ENCODE results near the gene CYP2J2. TPM values are rescaled to one million over a fixed set of nuclear protein-coding genes. Genes with fewer than 3 reads are reported as not detected.

CYP2J2 gene
- total RNA-seq, 1 experiment from 2014 or later: 0.46 TPM

DNA sequence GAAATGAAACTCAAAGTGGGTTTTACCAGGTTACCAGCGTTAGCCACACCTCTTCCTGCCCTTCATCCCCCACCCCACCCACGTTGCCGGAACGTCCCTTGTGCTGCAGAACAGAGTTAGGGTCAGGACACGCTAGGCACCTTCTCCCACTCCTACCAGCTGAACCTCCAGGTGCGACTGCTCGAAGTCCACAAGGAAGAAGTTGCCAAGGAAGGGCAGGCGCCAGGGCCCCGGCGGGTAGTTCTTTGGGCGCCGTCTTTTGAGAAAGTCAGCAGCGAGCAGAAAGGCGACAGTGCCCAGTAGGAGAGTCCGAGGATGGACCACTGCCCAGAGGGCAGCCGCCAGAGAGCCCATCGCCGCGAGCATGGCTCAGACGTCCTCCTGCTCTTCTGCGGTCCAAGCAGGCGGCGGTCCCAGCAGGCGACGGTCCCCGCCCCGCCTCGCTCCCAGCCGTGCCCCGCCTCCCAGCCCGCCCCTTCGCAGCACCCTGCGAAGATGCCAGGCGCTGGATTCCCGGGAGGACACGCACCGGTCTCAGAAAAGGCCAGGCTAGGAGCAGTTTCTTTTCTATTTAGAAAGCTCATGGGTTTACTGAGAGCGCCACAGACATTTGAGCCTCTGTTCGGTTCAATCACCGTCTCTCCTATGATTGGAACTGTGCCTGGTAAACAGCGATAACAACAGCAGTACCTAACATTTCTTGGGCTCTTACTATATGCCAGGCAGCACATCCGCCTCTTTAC, at the start of gene CYP2J2 (continued):
- TF ChIP-seq, protein P1, sequence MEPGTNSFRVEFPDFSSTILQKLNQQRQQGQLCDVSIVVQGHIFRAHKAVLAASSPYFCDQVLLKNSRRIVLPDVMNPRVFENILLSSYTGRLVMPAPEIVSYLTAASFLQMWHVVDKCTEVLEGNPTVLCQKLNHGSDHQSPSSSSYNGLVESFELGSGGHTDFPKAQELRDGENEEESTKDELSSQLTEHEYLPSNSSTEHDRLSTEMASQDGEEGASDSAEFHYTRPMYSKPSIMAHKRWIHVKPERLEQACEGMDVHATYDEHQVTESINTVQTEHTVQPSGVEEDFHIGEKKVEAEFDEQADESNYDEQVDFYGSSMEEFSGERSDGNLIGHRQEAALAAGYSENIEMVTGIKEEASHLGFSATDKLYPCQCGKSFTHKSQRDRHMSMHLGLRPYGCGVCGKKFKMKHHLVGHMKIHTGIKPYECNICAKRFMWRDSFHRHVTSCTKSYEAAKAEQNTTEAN (CRISPR knock-in tag; IDR thresholded peaks at IDR 0.05): no peak
- TF ChIP-seq, protein P2, sequence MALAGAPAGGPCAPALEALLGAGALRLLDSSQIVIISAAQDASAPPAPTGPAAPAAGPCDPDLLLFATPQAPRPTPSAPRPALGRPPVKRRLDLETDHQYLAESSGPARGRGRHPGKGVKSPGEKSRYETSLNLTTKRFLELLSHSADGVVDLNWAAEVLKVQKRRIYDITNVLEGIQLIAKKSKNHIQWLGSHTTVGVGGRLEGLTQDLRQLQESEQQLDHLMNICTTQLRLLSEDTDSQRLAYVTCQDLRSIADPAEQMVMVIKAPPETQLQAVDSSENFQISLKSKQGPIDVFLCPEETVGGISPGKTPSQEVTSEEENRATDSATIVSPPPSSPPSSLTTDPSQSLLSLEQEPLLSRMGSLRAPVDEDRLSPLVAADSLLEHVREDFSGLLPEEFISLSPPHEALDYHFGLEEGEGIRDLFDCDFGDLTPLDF (CRISPR knock-in tag; IDR thresholded peaks at IDR 0.05): no peak; the same call in 1 of the 2 replicates
- TF ChIP-seq, protein P3, sequence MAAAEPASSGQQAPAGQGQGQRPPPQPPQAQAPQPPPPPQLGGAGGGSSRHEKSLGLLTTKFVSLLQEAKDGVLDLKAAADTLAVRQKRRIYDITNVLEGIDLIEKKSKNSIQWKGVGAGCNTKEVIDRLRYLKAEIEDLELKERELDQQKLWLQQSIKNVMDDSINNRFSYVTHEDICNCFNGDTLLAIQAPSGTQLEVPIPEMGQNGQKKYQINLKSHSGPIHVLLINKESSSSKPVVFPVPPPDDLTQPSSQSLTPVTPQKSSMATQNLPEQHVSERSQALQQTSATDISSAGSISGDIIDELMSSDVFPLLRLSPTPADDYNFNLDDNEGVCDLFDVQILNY (CRISPR knock-in tag; IDR thresholded peaks at IDR 0.05): peak; percentile 59; the same call in 1 of the 2 replicates
- TF ChIP-seq GABPB1 (CRISPR knock-in tag; IDR thresholded peaks at IDR 0.05) (0 out of 2 replicates have a peak, but pooled peaks have one; percentile 19), FOXP1 (CRISPR knock-in tag; IDR thresholded peaks at IDR 0.05; ENCODE audit: borderline replicate concordance) (peak; percentile 28; the same call in 1 of the 2 replicates), JAZF1 (CRISPR knock-in tag; IDR thresholded peaks at IDR 0.05) (no peak), EMX1 (CRISPR knock-in tag; IDR thresholded peaks at IDR 0.05) (no peak), SP1 (CRISPR knock-in tag; conservative IDR thresholded peaks at IDR 0.05) (peak; percentile 66), RORB (CRISPR knock-in tag; IDR thresholded peaks at IDR 0.05) (no peak), ZNF138 (CRISPR knock-in tag; conservative IDR thresholded peaks at IDR 0.05) (no peak), NFE2L1 (CRISPR knock-in tag; IDR thresholded peaks at IDR 0.05) (no peak), FOXJ3 (CRISPR knock-in tag; IDR thresholded peaks at IDR 0.05; ENCODE audit: borderline replicate concordance) (no peak), ETV6 (CRISPR knock-in tag; IDR thresholded peaks at IDR 0.05) (peak; percentile 77; the same call in 1 of the 2 replicates), IRF2 (CRISPR knock-in tag; IDR thresholded peaks at IDR 0.05; ENCODE audit: borderline replicate concordance, low read depth) (no peak), ZNF423 (CRISPR knock-in tag; IDR thresholded peaks at IDR 0.05) (no peak), GRHL2 (CRISPR knock-in tag; IDR thresholded peaks at IDR 0.05; ENCODE audit: insufficient replicate concordance, severe bottlenecking) (no peak), NR2C2 (CRISPR knock-in tag; IDR thresholded peaks at IDR 0.05) (no peak), PRRX2 (CRISPR knock-in tag; IDR thresholded peaks at IDR 0.05) (no peak), GTF2I (CRISPR knock-in tag; conservative IDR thresholded peaks at IDR 0.05) (no peak)
- TF ChIP-seq, protein P4, sequence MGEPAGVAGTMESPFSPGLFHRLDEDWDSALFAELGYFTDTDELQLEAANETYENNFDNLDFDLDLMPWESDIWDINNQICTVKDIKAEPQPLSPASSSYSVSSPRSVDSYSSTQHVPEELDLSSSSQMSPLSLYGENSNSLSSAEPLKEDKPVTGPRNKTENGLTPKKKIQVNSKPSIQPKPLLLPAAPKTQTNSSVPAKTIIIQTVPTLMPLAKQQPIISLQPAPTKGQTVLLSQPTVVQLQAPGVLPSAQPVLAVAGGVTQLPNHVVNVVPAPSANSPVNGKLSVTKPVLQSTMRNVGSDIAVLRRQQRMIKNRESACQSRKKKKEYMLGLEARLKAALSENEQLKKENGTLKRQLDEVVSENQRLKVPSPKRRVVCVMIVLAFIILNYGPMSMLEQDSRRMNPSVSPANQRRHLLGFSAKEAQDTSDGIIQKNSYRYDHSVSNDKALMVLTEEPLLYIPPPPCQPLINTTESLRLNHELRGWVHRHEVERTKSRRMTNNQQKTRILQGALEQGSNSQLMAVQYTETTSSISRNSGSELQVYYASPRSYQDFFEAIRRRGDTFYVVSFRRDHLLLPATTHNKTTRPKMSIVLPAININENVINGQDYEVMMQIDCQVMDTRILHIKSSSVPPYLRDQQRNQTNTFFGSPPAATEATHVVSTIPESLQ (CRISPR knock-in tag; IDR thresholded peaks at IDR 0.05): no peak

DNA sequence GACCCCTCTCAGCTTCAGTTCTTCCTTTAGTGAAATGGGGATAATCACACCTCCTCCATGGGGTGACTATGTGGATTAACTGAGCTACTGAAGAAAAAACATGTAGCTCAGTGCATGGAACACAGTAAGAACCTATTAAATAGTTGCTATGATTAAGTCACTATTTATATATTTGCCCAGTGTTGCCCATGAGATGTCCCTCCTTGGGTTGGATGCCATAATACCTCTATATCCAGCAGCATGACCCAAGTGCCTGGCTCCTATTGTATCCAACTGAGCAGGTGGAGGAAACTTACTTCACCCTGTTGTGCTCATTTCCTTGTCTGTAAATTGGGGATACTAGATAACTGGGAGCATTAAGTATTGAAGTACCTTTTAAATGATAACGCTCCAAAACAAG, 47.1 kb upstream of the CYP2J2 start:
- Mint-ChIP-seq H3K4me1 (peaks cover 3% of the 10 kb centered on the region; the same call in 1 of the 2 replicates), H3K27ac (no peak overlapping the region), H3K27me3 (ENCODE audit: low read depth) (peaks cover 12% of the 10 kb centered on the region), H3K9me3 (no peaks in the 10 kb centered on the region), H3K36me3 (no peaks in the 10 kb centered on the region), H3K4me3 (no peak overlapping the region)
- ChIA-PET POLR2A (no interaction called here), CTCF (no interaction called here)
- TF ChIP-seq, protein P5, sequence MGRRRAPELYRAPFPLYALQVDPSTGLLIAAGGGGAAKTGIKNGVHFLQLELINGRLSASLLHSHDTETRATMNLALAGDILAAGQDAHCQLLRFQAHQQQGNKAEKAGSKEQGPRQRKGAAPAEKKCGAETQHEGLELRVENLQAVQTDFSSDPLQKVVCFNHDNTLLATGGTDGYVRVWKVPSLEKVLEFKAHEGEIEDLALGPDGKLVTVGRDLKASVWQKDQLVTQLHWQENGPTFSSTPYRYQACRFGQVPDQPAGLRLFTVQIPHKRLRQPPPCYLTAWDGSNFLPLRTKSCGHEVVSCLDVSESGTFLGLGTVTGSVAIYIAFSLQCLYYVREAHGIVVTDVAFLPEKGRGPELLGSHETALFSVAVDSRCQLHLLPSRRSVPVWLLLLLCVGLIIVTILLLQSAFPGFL (CRISPR knock-in tag; IDR thresholded peaks at IDR 0.05; ENCODE audit: borderline replicate concordance): no peak
- TF ChIP-seq MXD4 (CRISPR knock-in tag; IDR thresholded peaks at IDR 0.05; ENCODE audit: borderline replicate concordance) (no peak), CREM (CRISPR knock-in tag; IDR thresholded peaks at IDR 0.05) (no peak), ETV6 (CRISPR knock-in tag; IDR thresholded peaks at IDR 0.05) (no peak), TEAD4 (CRISPR knock-in tag; IDR thresholded peaks at IDR 0.05) (no peak)
- TF ChIP-seq, protein P6, sequence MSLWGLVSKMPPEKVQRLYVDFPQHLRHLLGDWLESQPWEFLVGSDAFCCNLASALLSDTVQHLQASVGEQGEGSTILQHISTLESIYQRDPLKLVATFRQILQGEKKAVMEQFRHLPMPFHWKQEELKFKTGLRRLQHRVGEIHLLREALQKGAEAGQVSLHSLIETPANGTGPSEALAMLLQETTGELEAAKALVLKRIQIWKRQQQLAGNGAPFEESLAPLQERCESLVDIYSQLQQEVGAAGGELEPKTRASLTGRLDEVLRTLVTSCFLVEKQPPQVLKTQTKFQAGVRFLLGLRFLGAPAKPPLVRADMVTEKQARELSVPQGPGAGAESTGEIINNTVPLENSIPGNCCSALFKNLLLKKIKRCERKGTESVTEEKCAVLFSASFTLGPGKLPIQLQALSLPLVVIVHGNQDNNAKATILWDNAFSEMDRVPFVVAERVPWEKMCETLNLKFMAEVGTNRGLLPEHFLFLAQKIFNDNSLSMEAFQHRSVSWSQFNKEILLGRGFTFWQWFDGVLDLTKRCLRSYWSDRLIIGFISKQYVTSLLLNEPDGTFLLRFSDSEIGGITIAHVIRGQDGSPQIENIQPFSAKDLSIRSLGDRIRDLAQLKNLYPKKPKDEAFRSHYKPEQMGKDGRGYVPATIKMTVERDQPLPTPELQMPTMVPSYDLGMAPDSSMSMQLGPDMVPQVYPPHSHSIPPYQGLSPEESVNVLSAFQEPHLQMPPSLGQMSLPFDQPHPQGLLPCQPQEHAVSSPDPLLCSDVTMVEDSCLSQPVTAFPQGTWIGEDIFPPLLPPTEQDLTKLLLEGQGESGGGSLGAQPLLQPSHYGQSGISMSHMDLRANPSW (CRISPR knock-in tag; conservative IDR thresholded peaks at IDR 0.05; ENCODE audit: low read depth): no peak
- no peak for DNase-seq (ENCODE audit: low spot score)
- no peak for ATAC-seq

Data from WTC11 (cell line).